HG03565 (cell line): Measurements from ENCODE around the gene TRMT61B.

Experiments used
- ATAC-seq: cut with Tn5 transposase; IDR thresholded peaks from one replicate; pipeline ENCODE4 v1.9.1; 2021; ENCODE audit warnings: mild to moderate bottlenecking, moderate library complexity; ENCODE audit not compliant: unreplicated experiment

The TRMT61B gene

DNA sequence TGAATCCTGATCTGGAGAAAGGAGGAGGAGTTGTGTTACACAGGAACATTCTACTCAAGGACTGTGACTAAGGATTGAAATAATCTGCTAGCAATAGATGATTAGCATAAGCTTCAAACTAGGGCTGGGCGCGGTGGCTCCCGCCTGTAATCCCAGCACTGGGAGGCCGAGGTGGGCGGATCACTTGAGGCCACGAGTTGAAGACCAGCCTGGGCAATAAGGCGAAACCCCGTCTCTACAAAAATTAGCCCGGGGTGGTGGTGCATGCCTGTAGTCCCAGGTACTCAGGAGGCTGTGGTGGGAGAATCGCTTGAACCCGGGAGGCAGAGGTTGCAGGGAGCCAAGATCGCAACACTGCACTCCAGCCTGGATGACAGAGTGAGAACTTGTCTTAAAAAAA is 1.5 kb downstream of the TRMT61B start:
- no peak for ATAC-seq

- no peak for ATAC-seq
Observed at GRCh38 chr2:28855977-28856376, 14.1 kb downstream of the TRMT61B start.

- ATAC-seq, result no peak
Observed at GRCh38 chr2:28855193-28855592, 14.9 kb downstream of the TRMT61B start.

GRCh38 chr2:28842042-28842441 is 28.1 kb downstream of the TRMT61B start:
- ATAC-seq, result no peak

DNA sequence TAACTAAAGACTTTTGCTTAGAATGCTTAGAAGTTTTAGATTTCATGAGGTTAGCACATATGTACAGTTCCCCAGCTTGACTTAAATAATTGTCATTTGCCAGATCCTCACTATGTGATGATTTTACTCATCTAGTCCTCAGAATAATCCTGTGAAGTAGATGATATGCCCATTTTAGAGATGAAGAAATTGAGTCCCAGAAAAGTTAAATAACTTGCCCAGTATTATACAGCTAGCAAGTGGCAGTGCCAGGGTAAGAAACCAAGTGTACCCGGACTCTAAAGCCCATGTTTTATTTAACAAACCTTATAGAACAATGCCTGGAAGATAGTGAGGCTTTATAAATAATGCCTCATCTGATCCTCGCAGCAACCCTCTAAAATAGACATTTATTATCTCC is 31.1 kb downstream of the TRMT61B start:
- no peak for ATAC-seq

- ATAC-seq, result no peak
Observed at GRCh38 chr2:28835781-28836180, 34.3 kb downstream of the TRMT61B start.

DNA sequence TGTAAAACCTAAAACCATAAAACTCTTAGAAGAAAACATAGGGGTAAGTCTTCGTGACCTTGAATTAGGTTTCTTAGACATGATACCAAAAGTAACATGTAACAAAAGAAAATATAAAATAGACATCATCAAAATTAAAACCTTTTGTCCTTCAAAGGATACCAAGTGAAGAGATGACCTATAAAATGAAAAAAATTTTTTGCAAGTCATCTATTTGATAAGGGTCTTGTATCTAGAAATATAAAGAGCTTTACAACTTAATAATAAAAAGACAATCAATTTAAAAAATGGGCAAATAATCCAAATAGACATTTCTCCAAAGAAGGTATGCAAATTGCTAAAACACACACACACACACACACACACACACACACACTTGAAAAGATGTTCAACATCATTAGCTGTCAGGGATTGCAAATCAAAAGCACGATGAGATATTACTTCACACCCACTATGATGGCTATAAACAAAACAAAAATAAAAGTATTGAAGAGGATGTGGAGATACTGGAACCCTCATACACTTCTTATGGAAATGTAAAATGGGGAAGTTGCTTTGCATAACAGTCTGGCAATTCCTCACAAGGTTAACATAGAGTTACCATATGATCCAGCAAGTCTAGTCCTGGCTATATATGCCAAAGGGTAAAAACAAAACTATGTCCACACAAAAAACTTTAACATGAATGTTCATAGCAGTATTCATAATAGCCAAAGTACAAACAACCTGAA is 36.2 kb downstream of the TRMT61B start:
- ATAC-seq, result no peak

GRCh38 chr2:28828382-28828781 is 41.7 kb downstream of the TRMT61B start:
- ATAC-seq, result no peak

DNA sequence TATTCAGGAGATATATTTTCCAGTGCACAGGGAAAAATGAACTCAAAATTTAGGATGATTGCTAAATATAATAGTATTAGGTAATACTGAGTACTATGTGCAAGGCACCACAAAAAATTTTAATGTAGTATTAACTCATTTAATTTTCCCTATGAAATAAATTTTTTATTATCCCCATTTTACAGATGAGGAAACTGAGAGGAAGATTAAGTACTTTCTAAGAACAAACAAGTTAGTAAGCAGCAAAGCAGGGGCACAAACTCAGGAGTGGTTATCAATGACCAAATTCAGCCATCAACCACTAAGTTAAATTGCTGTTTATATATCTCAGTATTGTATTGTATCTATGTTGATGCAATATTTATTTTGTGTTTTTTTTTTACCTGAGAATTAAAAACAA is 45.2 kb downstream of the TRMT61B start:
- ATAC-seq, result no peak

GRCh38 chr2:28824207-28824606 is 45.9 kb downstream of the TRMT61B start:
- ATAC-seq, result no peak

DNA sequence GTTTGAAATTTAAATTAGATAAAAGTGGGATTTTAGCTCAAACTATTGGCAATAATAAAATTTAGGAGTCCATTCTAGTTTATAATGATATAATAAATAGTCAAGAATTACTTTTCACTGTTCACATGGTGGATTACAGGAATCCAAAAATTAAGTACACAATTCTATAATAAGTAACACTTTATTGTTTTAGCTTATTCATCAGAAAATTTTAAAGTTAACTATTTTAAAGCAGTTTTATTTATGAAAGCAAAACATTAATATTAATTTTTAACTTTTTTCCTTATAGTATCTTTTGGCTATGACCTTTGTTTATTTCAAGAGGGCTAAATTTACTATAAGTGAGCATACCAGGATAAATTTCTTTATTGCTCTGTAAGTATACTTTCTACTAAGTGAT is 48.1 kb downstream of the TRMT61B start:
- no peak for ATAC-seq

- no peak for ATAC-seq
Observed at GRCh38 chr2:28821295-28821958, 48.7 kb downstream of the TRMT61B start.

- ATAC-seq, result no peak
Observed at GRCh38 chr2:28818053-28818452, 52.1 kb downstream of the TRMT61B start.

DNA sequence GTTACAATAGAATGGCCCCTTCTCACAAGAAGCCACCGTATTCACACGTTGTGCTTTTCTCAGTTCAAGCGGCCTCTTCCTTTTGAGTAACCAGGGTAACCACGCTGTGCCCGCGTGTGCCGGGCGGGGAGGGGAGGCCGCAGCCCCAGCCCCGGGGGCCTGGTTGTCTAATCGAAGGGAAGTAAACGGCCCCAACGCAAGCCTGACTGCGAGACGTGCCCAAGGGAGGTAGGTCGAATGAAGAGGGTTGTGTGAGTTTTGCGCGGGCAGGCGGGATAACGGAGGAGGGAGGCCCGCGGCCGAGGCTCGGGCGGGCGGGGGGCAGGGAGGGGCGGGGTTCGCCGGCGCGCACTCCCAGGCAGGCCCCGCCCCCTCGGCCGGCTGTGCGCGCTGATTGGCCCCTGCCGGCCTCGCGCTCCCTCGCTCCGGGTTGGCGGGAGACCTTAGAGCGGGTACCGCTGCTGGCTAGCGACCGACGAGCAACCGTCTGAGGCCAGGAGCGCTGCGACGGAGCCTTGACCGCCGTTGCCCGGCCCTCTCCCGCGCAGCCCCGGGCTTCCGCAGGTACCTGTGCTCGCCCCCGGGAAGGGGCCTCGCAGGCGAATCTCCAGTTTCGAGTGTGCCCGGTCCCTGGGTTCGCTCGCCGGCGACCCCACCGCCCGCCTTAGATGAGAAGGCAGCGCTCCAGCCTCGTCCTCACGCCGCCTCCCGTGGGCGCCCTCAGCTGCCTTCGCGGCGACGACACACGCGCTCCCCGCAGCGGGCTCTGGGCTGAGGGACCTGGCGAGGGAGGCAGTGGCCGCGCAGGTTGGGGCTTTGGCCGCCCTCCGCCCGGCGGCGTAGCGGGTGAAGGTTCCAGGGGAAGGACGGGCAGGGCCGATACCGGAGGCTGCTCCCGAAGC is 59.5 kb downstream of the TRMT61B start, which contains the start of gene SPDYA:
Gene SPDYA (plus strand): TSS at position 451 of the 902 bp plus-strand sequence. CDS start 5,181 bp downstream, outside the sequence.
- peak; percentile 59 for ATAC-seq

GRCh38 chr2:28809927-28810326 is 60.2 kb downstream of the TRMT61B start:
- ATAC-seq, result no peak

- ATAC-seq, result no peak
Observed at GRCh38 chr2:28802975-28803429, 67.1 kb downstream of the TRMT61B start.

DNA sequence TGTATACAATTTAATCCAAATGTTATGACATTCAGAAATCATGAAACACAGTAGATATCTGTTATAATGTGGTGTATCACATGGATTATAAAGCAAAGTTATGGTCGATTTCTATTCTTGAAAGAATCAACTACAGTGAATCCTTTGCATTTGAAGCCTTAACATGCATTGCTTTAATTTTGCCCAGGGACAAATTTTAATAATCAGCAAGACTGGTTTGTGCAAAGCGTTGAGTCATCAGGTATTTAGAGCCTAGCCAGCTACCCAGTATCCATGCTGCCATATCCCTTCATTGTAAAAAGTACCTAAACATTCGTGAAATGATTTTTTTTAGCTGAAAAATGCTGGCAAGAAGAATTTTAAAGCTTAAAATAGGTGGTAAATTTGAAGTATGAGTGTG is 68.4 kb downstream of the TRMT61B start:
- ATAC-seq, result no peak
